Smooth muscle cell (in vitro differentiated cells): ENCODE measurements around the gene ZNF106. TPM values are rescaled to one million over a fixed set of nuclear protein-coding genes. Genes with fewer than 3 reads are reported as not detected.
A peak's percentile ranks its signal among the peaks of the same experiment; 100 is the strongest.

ENCODE experiments used
- DNase-seq: peaks from one replicate; lab custom pipeline; 2025; ENCODE audit not compliant: unreplicated experiment; lab: John Stamatoyannopoulos, UW
- H2AFZ ChIP-seq: fragments of 200-600 bp; sonication (generic); 2 replicates; pipeline ENCODE4 v1.6.0; 2016; ENCODE audit warnings: antibody characterized with exemption, low read depth, mild to moderate bottlenecking
- H3F3A ChIP-seq: fragments of 200-600 bp; sonication (generic); 2 replicates; pipeline ENCODE4 v1.6.0; 2017; ENCODE audit warnings: antibody characterized with exemption, low read depth
- H3K27ac ChIP-seq: fragments of 200-600 bp; sonication (generic); 2 replicates; pipeline ENCODE4 v1.5.1; 2016; ENCODE audit warnings: low read depth, mild to moderate bottlenecking
- H3K27me3 ChIP-seq: fragments of 200-600 bp; sonication (generic); 2 replicates; pipeline ENCODE4 v1.6.1; 2016; ENCODE audit warnings: low read depth, mild to moderate bottlenecking
- H3K36me3 ChIP-seq: fragments of 200-600 bp; sonication (generic); 2 replicates; pipeline ENCODE4 v1.5.1; 2016; ENCODE audit warnings: low read depth
- H3K4me1 ChIP-seq: fragments of 200-600 bp; sonication (generic); 2 replicates; pipeline ENCODE4 v1.5.1; 2016; ENCODE audit warnings: low read depth
- H3K4me2 ChIP-seq: fragments of 200-600 bp; sonication (generic); 2 replicates; pipeline ENCODE4 v1.6.0; 2016; ENCODE audit warnings: mild to moderate bottlenecking
- H3K4me3 ChIP-seq: fragments of 200-600 bp; sonication (generic); 2 replicates; pipeline ENCODE4 v1.5.1; 2016; ENCODE audit warnings: mild to moderate bottlenecking
- H3K79me2 ChIP-seq: fragments of 200-600 bp; sonication (generic); 2 replicates; pipeline ENCODE4 v1.6.0; 2016; ENCODE audit warnings: low read depth, mild to moderate bottlenecking
- H3K9ac ChIP-seq: fragments of 200-600 bp; sonication (generic); 2 replicates; pipeline ENCODE4 v1.6.0; 2016; ENCODE audit warnings: low read depth
- H3K9me3 ChIP-seq: fragments of 200-600 bp; sonication (generic); replicated peaks from 2 replicates; pipeline ENCODE4 v1.5.1; 2016; ENCODE audit warnings: low read depth
- H4K20me1 ChIP-seq: fragments of 200-600 bp; sonication (generic); 2 replicates; pipeline ENCODE4 v1.6.0; 2016; ENCODE audit warnings: low read depth
- CTCF ChIP-seq: fragments of 200-600 bp; sonication (generic); IDR thresholded peaks from 2 replicates; pipeline ENCODE4 v1.5.1; 2017; ENCODE audit warnings: borderline replicate concordance, mild to moderate bottlenecking, antibody characterized with exemption; ENCODE audit not compliant: insufficient read depth, poor library complexity, severe bottlenecking
- WGBS: methylation state at CpG from one replicate; pipeline ENCODE4 v1.1.7; 2016; ENCODE audit warnings: low lambda C conversion rate; 5-methylcytosine and 5-hydroxymethylcytosine counted together
- polyA plus RNA-seq: library from polyadenylated mRNA; unstranded; fragments of >200 nt; fragmentation: Nextera tagmentation; extraction: Ambion mirVana; gene quantifications from 2 replicates; pipeline ENCODE4 v1.2.1, GENCODE V29; 2016
- total RNA-seq: library from RNA; depleted of rRNA; stranded (reverse); fragments of >200 nt; gene quantifications from 2 replicates; pipeline ENCODE4 v1.2.3, GENCODE V29; 2014

Gene ZNF106
- total and polyA plus RNA-seq, 2 experiments from 2014 or later = 24.5 to 27.2 TPM

GRCh38 chr15:42494998-42495360 is 4.0 kb upstream of the ZNF106 start:
- H3K4me2 ChIP-seq = peak overlapping the region; percentile 92
- H3K4me3 ChIP-seq = peak overlapping the region; percentile 82
- WGBS = 13% methylated on average over 10 of the region's 10 CpGs
- DNase-seq = peak; percentile 21
- peak overlapping the region; percentile 89 for H3K9ac ChIP-seq
- H2AFZ ChIP-seq = peak overlapping the region; percentile 77
- H3K4me1 ChIP-seq = peaks cover 17% of the 10 kb centered on the region
- peaks cover 37% of the 10 kb centered on the region for H3K79me2 ChIP-seq
- no peak for TF ChIP-seq CTCF
- H3K27me3 ChIP-seq = no peaks in the 10 kb centered on the region
- H3K27ac ChIP-seq = peak overlapping the region; percentile 98
- peaks cover 29% of the 10 kb centered on the region for H3F3A ChIP-seq
- peaks cover 5% of the 10 kb centered on the region for H4K20me1 ChIP-seq
- H3K9me3 ChIP-seq = no peaks in the 10 kb centered on the region
- H3K36me3 ChIP-seq = no peaks in the 10 kb centered on the region

GRCh38 chr15:42493679-42494078 is 2.7 kb upstream of the ZNF106 start:
- no peaks in the 10 kb centered on the region for H3K9me3 ChIP-seq
- no peaks in the 10 kb centered on the region for H3K36me3 ChIP-seq
- peaks cover 46% of the 10 kb centered on the region for H3K79me2 ChIP-seq
- no peak overlapping the region for H3K9ac ChIP-seq
- no peak for TF ChIP-seq CTCF
- H3K4me1 ChIP-seq = peaks cover 18% of the 10 kb centered on the region
- no peak overlapping the region for H3K4me3 ChIP-seq
- peak overlapping the region; percentile 19 for H2AFZ ChIP-seq
- WGBS = 90% methylated on average over 1 of the region's 1 CpG
- peak overlapping the region; percentile 98 for H3K27ac ChIP-seq
- DNase-seq = no peak
- H3F3A ChIP-seq = peaks cover 20% of the 10 kb centered on the region
- H3K4me2 ChIP-seq = no peak overlapping the region
- no peaks in the 10 kb centered on the region for H3K27me3 ChIP-seq
- H4K20me1 ChIP-seq = no peaks in the 10 kb centered on the region

GRCh38 chr15:42491539-42492225 is 741 bp upstream of the ZNF106 start:
- Histone ChIP-seq H3K27me3 (no peaks in the 10 kb centered on the region), H2AFZ (peak overlapping the region; percentile 98), H3K4me1 (peaks cover 18% of the 10 kb centered on the region), H3K9ac (peak overlapping the region; percentile 99), H3K27ac (peak overlapping the region; percentile 100), H3K4me2 (peak overlapping the region; percentile 100), H3F3A (peaks cover 16% of the 10 kb centered on the region), H3K36me3 (no peaks in the 10 kb centered on the region), H4K20me1 (peaks cover 9% of the 10 kb centered on the region), H3K9me3 (no peaks in the 10 kb centered on the region), H3K4me3 (peak overlapping the region; percentile 75), H3K79me2 (peaks cover 52% of the 10 kb centered on the region)
- TF ChIP-seq CTCF = no peak
- no peak for DNase-seq
- 81% methylated on average over 18 of the region's 18 CpGs for WGBS

- no peak for DNase-seq
- no peaks in the 10 kb centered on the region for H3K27me3 ChIP-seq
- H3K27ac ChIP-seq = peak overlapping the region; percentile 100
- peaks cover 18% of the 10 kb centered on the region for H4K20me1 ChIP-seq
- 8% methylated on average over 11 of the region's 11 CpGs for WGBS
- H3F3A ChIP-seq = peaks cover 16% of the 10 kb centered on the region
- H3K9me3 ChIP-seq = no peaks in the 10 kb centered on the region
- peaks cover 54% of the 10 kb centered on the region for H3K79me2 ChIP-seq
- peak overlapping the region; percentile 99 for H3K9ac ChIP-seq
- peak overlapping the region; percentile 75 for H3K4me3 ChIP-seq
- no peaks in the 10 kb centered on the region for H3K36me3 ChIP-seq
- peak overlapping the region; percentile 98 for H2AFZ ChIP-seq
- no peak for TF ChIP-seq CTCF
- H3K4me2 ChIP-seq = peak overlapping the region; percentile 100
- H3K4me1 ChIP-seq = peaks cover 18% of the 10 kb centered on the region
Observed at GRCh38 chr15:42490291-42490670, 660 bp downstream of the ZNF106 start.
